ENCODE data around the gene PNPLA6. TPM values are rescaled to one million over a fixed set of nuclear protein-coding genes. Genes with fewer than 3 reads are reported as not detected.

PNPLA6 gene
- polyA plus RNA-seq, 3 donors: 11.2 to 178 (median 14.4) TPM

DNA sequence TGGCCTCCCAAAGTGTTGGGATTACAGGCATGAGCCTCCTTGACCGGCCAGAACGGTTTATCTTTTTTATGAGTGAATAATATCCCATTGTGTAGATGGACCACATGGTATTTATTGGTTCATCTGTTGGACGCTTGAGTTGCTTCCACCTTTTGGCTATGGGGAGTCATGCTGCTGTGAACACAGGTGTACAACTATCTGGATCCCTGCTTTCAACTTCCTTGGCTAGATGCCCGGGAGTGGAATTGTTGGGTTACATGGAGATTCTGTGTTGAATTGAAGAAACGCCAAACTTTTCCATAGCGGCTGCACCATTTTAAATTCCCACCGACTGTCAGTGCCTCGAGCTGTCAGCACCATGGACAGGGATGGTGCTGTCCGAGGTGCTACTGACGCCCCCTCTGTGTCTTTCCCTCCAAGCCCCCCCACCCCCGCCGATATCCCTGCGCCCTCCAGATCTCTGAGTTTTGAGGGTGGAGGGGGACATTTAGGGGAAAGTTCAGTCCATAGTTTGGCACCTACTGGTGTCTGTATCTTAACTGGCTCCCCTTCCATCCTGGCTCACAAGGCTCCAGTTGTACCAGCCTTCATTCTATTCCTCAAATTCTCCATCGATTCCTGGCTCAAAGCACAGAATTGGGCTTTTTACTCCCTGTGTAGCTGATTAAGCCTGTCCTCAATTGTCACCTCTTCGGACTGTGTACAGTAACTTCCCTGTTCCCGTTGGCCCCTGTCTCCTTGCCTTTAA, 27.3 kb downstream of the PNPLA6 start:
- no peak overlapping the region for H3K9ac ChIP-seq (ENCODE audit: insufficient read depth, low read length, poor library complexity, severe bottlenecking)
- H2AFZ ChIP-seq (ENCODE audit: insufficient read depth, low read depth, low read length, poor library complexity, severe bottlenecking): no peak overlapping the region
- H3K4me1 ChIP-seq (ENCODE audit: control insufficient read depth in 1 of 2, insufficient read depth in 2 of 2, low read length in 2 of 2): peaks cover 0 to 5% of the 10 kb centered on the region in 2 donors
- TF ChIP-seq CTCF (IDR thresholded peaks at IDR 0.05): no peak
- H3K4me2 ChIP-seq (replicated peaks; ENCODE audit: extremely low read depth, low read length, poor library complexity, severe bottlenecking): no peak overlapping the region
- H3K4me3 Mint-ChIP-seq: no peak overlapping the region
- H3K27me3 ChIP-seq (ENCODE audit: control insufficient read depth in 2 of 2, insufficient read depth in 2 of 2, low read length in 2 of 2): no peaks in the 10 kb centered on the region
- WGBS (ENCODE audit: insufficient coverage): 84% methylated on average over 6 of the region's 16 CpGs
- no peaks in the 10 kb centered on the region for H3K9me3 ChIP-seq (replicated peaks in 1 of 2; ENCODE audit: control insufficient read depth in 1 of 2, insufficient read depth in 1 of 2, low read length in 2 of 2)
- H3K79me2 ChIP-seq (ENCODE audit: insufficient read depth, low read length): no peaks in the 10 kb centered on the region
- H3K36me3 ChIP-seq (replicated peaks in 1 of 2; ENCODE audit: control insufficient read depth in 1 of 2, insufficient read depth in 2 of 2, low read length in 2 of 2): peaks cover 32 to 37% of the 10 kb centered on the region in 2 donors
- H4K20me1 ChIP-seq (ENCODE audit: insufficient read depth, low read length): peaks cover 21% of the 10 kb centered on the region
- no peak overlapping the region for H3K4me3 ChIP-seq (replicated peaks in 1 of 3; ENCODE audit: low read depth in 2 of 3, low read length in 3 of 3)
- peaks cover 10% of the 10 kb centered on the region for H3K4me1 Mint-ChIP-seq
- H3K36me3 Mint-ChIP-seq: peaks cover 32 to 42% of the 10 kb centered on the region in 2 donors
- H3K27me3 Mint-ChIP-seq (ENCODE audit: low read depth in 3 of 3): peaks cover 0 to 5% (median 2%) of the 10 kb centered on the region in 3 donors
- H3K27ac ChIP-seq (ENCODE audit: low read depth in 1 of 2, low read length in 2 of 2): no peak overlapping the region
- DNase-seq: no peak
- intact Hi-C loops (cut with micrococcal nuclease): no loop called here
- peaks cover 0 to 3% (median 1%) of the 10 kb centered on the region in 7 donors for H3K9me3 Mint-ChIP-seq
- H3K27ac Mint-ChIP-seq: no peak overlapping the region

DNA sequence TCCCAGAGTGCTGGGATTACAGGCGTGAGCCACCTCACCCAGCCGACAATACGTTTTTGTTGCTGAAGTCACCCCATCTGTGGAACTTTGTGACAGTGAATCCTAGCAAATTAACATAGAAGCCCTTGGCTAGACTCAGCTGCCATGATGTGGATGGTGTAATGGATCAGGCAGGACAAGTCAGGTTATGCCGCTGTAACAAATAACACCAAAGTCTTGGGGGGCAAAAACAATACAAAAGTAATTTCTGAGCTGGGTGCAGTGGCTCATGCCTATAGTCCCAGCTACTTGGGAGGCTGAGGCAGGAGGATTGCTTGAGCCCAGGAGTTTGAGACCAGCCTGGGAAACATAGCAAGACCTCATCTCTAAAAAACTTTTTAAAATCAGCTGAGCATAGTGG, 29.3 kb downstream of the PNPLA6 start:
- 100% methylated on average over 1 of the region's 4 CpGs for WGBS (ENCODE audit: insufficient coverage)
- H3K27ac ChIP-seq (ENCODE audit: low read depth in 1 of 2, low read length in 2 of 2): no peak overlapping the region
- Mint-ChIP-seq H3K27me3 (ENCODE audit: low read depth in 3 of 3) (peaks cover 0 to 5% (median 2%) of the 10 kb centered on the region in 3 donors), H3K4me1 (peaks cover 3% of the 10 kb centered on the region), H3K4me3 (no peak overlapping the region), H3K27ac (no peak overlapping the region), H3K36me3 (peaks cover 16 to 21% of the 10 kb centered on the region in 2 donors), H3K9me3 (peaks cover 0 to 3% (median 1%) of the 10 kb centered on the region in 7 donors)
- no peak for TF ChIP-seq CTCF (IDR thresholded peaks at IDR 0.05)
- H3K4me3 ChIP-seq (replicated peaks in 1 of 3; ENCODE audit: low read depth in 2 of 3, low read length in 3 of 3): no peak overlapping the region
- no peaks in the 10 kb centered on the region for H3K79me2 ChIP-seq (ENCODE audit: insufficient read depth, low read length)
- no peak for DNase-seq
- intact Hi-C loops (cut with micrococcal nuclease): no loop called here
- H2AFZ ChIP-seq (ENCODE audit: insufficient read depth, low read depth, low read length, poor library complexity, severe bottlenecking): no peak overlapping the region
- H3K9ac ChIP-seq (ENCODE audit: insufficient read depth, low read length, poor library complexity, severe bottlenecking): no peak overlapping the region
- no peaks in the 10 kb centered on the region for H3K4me1 ChIP-seq (ENCODE audit: control insufficient read depth in 1 of 2, insufficient read depth in 2 of 2, low read length in 2 of 2)
- H3K4me2 ChIP-seq (replicated peaks; ENCODE audit: extremely low read depth, low read length, poor library complexity, severe bottlenecking): no peak overlapping the region
- H3K27me3 ChIP-seq (ENCODE audit: control insufficient read depth in 2 of 2, insufficient read depth in 2 of 2, low read length in 2 of 2): no peaks in the 10 kb centered on the region
- H3K36me3 ChIP-seq (replicated peaks in 1 of 2; ENCODE audit: control insufficient read depth in 1 of 2, insufficient read depth in 2 of 2, low read length in 2 of 2): peaks cover 16 to 20% of the 10 kb centered on the region in 2 donors
- H3K9me3 ChIP-seq (replicated peaks in 1 of 2; ENCODE audit: control insufficient read depth in 1 of 2, insufficient read depth in 1 of 2, low read length in 2 of 2): no peaks in the 10 kb centered on the region
- H4K20me1 ChIP-seq (ENCODE audit: insufficient read depth, low read length): peaks cover 10% of the 10 kb centered on the region

All from CD14-positive monocyte (primary cell).